Measurements from ENCODE around the gene PRKAG2.
A peak's percentile ranks its signal among the peaks of the same experiment; 100 is the strongest.

PRKAG2 gene

DNA sequence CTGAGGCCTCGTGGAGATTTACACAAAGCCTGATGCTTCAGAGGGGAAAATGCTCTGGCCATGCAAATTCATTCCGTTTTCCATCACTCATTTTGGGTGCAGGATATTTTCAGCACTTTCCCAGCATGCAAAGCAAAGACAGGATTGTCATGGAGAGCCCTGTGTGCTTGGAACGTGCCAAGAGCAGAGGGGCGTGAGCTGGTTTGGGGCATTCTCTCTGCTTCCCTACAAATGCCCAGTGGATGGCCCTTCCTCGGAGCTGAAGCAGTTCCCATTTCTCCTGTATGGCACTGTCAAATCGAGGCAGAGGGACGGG, 164.1 kb downstream of the PRKAG2 start:
- no peak overlapping the region for H3K4me3 Mint-ChIP-seq
- DNase-seq = no peak
- ATAC-seq = no peak
- H3K27me3 Mint-ChIP-seq = no peaks in the 10 kb centered on the region
- H3K9me3 Mint-ChIP-seq = no peaks in the 10 kb centered on the region
- H3K4me1 Mint-ChIP-seq = peaks cover 14% of the 10 kb centered on the region
- H3K27ac Mint-ChIP-seq = no peak overlapping the region

DNA sequence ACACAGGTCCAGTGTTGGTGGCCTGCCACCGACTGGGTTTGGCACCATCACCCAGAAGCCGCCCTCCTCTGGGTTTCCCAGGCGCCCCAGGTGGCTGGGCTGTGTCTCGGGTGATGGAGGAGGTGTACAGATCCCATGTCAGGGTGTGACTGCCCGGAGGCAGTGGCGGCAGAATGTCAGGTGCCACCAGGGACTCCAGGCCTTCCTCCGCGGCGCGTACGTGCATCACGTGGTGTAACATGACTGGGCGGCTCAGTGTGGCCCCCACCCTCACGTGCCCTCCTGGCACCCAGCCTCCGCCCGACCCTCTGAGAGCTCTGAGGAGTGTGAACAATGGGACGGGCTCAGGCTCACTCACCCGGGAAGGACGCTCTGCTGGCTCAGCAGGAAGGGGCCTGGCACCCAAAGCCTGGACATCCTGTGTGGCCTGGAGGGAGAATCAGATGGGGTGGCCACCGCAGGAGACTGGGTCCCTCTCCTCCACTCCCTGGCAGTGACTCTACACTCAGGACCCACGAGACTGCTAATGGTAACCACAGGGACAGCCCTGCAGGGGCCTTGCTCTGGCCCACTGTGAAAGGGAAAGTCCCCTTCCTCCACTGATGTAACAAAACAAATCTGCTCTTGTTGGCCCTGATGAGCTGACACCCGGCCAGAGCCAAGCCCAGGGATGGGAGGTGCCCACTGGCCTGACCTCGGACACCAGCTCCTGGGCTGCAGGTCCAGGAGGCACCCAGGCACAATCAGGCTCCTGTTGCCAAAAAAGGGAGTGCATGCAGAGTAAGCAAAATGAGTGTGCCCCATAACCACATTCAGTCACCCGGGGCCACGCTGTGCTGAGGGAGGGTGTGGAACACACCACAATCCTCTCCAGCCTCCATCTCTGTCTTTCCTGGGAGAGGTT, 164.8 kb downstream of the PRKAG2 start:
- peak in 1 of 2 donors; percentile 19 for DNase-seq
- Mint-ChIP-seq H3K4me1 (peaks cover 14% of the 10 kb centered on the region), H3K9me3 (no peaks in the 10 kb centered on the region), H3K27ac (peak overlapping the region in 1 of 2 donors; percentile 34), H3K27me3 (no peaks in the 10 kb centered on the region), H3K4me3 (no peak overlapping the region)
- ATAC-seq = peak; percentile 86

DNA sequence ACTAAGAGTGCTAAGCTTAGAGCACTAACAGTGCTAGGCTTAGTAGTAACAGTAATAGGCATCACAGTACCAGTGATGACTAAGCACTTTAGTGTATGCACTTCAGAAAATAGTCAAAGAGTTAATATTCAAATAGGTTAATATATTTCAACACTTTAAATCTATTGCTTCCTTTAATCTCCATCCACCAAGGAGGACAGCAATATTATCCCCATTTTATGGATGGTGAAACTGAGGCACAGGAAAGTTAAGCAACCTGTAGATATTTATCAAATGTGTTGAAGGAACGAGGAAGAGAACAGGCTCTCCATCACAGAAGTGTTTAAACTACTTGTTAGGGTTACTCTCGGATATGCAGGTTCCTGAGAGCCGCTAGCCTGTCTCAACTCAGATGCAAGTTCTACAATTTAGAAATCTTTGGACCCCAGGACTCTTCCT, 165.5 kb downstream of the PRKAG2 start:
- Mint-ChIP-seq H3K4me3 (no peak overlapping the region), H3K27me3 (no peaks in the 10 kb centered on the region), H3K4me1 (peaks cover 18% of the 10 kb centered on the region), H3K9me3 (no peaks in the 10 kb centered on the region), H3K27ac (no peak overlapping the region)
- no peak for DNase-seq
- no peak for ATAC-seq

DNA sequence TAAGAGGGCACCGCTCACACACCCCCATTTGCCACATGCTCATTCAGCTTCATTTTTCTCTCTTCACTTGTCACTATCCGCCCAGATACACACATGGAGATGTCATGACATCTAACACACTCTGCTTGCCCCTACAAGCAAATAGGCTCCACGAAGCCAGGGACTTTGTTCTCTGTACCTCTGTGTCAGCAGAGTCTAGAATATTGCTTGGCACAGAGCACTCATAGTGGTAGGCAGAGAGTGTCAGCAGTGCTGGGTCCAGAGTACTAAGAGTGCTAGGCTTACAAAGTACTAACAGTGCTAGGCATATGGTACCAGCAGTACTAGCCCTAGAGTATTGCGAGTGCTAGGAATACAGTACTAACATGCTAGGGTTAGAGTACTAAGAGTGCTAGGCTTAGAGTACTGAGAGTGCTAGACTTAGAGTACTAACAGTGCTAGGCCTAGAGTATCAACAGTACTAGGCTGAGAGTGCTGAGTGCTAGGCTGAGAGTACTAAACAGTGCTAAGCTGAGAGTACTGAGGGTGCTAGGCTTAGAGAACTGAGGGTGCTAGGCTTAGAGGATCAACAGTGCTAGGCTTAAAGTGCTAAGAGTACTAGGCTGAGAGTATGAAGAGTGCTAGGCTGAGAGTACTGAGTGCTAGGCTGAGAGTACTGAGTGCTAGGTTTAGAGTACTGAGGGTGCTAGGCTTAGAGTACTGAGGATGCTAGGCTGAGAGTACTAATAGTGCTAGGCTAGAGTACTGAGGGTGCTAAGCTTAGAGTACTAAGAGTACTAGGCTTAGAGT, 166.1 kb downstream of the PRKAG2 start:
- Mint-ChIP-seq H3K27me3 (no peaks in the 10 kb centered on the region), H3K4me3 (no peak overlapping the region), H3K9me3 (no peaks in the 10 kb centered on the region), H3K4me1 (peaks cover 24% of the 10 kb centered on the region), H3K27ac (no peak overlapping the region)
- no peak for ATAC-seq
- DNase-seq = no peak

DNA sequence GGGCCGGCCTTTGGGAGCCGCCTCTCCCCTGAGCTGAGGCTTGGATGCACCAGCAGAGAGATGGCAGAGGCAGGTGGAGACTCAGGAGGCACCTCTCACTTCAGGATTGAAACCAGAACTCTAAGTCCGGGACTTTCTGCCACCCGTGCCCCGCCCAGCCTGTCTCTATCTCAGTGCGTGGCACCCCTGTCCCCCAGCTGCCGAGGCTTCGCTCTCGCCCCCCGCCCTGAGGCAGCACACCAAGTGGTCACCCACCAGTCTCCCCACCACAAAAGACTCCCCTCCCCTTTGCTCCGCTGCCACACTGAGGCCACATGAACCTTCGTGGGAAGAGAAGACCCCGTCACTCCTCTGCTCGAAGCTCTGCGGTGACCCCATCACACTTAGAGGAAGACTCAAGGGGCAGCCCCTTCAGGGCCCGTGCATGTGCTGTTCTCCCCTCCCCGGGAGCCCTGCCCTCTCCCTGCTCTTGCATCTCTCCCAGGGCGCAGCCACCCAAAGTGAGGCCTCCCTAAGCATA, 166.7 kb downstream of the PRKAG2 start:
- H3K9me3 Mint-ChIP-seq = no peaks in the 10 kb centered on the region

DNA sequence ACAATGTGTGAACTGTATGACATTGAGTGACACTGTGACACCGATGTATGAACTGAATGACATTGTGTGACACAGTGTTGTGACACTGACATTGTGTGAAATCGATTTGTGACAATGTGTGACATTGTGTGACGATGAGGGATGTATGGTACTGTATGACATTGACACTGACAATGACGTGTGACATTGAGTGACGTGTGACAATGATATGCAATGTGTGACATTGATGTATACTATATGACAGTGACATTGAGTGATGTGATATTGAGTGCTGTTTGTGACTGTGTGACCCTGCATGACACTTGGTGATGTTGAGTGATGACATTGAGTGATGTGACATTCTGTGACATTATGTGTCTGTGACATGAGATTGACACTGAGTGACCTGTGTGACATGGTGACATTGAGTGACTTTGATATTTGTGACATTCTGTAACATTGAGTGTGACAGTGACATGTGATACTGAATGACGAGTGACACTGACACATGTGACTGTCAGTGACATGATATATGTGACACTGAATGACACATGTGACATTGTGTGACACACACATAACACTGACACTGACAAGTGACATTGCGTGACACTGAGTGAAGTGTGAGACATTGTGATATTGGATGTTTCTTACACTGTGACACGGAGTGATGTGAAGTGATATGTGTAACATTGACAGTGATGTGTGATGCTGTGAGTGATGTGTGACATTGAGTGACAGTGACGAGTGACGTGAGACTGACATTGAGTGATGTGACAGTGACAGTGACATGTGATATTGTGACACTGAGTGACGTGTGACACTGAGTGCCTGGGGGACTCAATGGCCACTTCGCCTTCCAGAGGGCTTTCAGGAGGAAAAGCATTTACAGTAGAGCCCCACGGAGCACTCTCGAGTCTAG, 167.5 kb downstream of the PRKAG2 start:
- no peak for ATAC-seq
- H3K4me1 Mint-ChIP-seq = peaks cover 30% of the 10 kb centered on the region
- no peaks in the 10 kb centered on the region for H3K27me3 Mint-ChIP-seq
- no peak overlapping the region for H3K27ac Mint-ChIP-seq
- H3K9me3 Mint-ChIP-seq = no peaks in the 10 kb centered on the region
- H3K4me3 Mint-ChIP-seq = no peak overlapping the region
- no peak for DNase-seq

More for the DNA sequence above, 166.7 kb downstream of the PRKAG2 start:
- ATAC-seq = no peak
- no peak overlapping the region for H3K4me3 Mint-ChIP-seq
- H3K27me3 Mint-ChIP-seq = no peaks in the 10 kb centered on the region
- no peak overlapping the region for H3K27ac Mint-ChIP-seq
- no peak for DNase-seq
- H3K4me1 Mint-ChIP-seq = peaks cover 30% of the 10 kb centered on the region

DNA sequence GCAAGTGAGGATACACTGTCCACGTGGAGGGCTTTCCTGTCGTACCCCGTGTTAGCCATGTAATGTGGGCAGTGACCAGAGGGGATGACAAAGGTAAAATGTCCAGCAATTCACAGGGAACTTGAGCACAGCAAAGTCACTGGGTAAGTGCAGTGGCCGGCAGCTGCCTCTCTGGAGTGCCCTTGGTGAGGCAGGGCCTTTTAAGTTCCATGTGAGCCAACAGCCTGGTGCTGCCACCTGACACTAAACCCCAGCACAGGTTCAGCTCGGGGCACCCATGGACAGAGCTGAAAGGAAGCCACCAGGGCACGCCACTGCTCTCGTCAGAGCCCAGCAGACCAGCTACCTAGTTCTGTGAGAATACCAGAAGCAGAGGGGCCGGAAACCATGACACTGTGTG, 168.3 kb downstream of the PRKAG2 start:
- DNase-seq = no peak
- Mint-ChIP-seq H3K27me3 (no peaks in the 10 kb centered on the region), H3K4me1 (peaks cover 30% of the 10 kb centered on the region), H3K9me3 (no peaks in the 10 kb centered on the region), H3K4me3 (no peak overlapping the region), H3K27ac (no peak overlapping the region)
- no peak for ATAC-seq

DNA sequence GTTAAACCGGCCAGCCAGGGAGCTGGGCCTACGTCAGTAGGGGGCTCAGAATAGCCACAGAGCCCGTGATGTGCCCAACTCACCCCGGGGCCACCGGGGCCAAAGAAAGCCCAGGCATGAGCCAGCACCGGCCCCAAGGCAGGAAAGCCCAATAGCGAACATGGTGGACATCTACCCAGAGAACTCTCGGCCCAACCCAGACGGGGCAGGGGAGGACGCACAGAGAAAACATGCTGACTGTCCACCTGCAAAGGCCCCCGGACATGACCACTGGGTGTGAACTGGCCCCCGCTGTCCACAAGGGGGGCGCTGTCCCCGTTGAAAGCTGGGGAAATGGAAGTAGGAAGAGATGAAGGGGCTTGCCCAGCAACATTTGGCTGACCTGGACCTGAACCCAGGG, 169.2 kb downstream of the PRKAG2 start:
- DNase-seq (no peak), ATAC-seq (no peak)
- Mint-ChIP-seq H3K27ac (no peak overlapping the region), H3K9me3 (no peaks in the 10 kb centered on the region), H3K4me1 (peaks cover 27% of the 10 kb centered on the region), H3K27me3 (no peaks in the 10 kb centered on the region), H3K4me3 (no peak overlapping the region)

DNA sequence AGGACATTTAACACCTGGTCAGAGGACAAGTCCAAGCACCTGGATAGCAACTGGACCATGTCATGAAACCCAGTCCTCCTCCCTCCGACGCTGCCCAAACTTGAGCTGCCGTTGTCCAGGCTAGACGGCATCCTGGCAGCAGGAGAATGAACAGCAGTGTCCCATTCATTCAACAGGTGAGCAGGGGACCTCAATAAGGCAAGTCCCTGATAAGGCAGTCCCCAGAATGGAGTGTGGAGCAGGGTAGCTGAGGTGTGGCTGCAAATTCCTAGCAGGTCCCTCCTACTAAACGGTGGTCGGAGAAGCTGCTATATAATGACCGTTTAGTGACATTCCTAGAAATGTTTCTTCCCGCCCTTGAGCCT, 169.8 kb downstream of the PRKAG2 start:
- no peak for DNase-seq
- Mint-ChIP-seq H3K9me3 (no peaks in the 10 kb centered on the region), H3K4me1 (peaks cover 20% of the 10 kb centered on the region), H3K27me3 (no peaks in the 10 kb centered on the region), H3K4me3 (no peak overlapping the region), H3K27ac (no peak overlapping the region)
- no peak for ATAC-seq

DNA sequence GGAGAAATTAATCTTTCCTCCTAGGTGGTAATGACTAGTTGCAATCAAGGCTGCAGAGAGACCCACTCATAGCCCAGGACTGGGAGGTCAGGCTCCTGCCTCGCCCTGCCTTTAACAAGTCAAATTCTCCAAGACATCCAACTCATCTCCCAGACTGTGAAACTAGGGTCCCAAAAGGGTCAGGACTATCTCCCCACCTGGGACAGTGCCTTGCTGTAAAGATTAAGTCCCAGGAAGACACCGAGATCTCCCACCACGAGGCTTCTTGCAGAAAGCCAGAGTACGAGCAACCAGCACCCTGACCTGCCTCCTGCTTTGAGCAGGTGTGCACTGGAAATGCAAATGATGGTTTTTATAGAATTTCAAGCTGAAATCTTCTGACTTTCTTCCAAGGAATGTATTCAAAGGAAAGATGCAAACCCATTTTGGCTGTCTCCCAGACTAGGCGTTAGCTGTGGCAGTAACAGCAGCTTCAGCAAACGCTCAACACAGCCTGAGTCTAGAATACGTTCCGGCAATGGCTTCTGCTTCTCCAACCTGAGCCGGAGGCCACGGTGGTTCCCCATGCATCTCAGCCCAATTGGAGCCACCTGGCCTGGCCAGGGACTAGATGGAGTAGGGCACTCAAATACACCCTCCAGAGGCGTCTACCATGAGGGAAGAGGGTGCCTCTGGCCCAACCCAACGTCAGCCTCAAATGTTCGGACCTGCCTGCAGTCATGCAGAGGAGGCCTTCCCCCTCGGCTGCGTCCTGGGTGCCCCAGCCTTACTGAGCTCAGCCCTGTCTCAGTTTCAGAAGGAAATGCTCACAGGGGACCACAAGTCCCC, 170.4 kb downstream of the PRKAG2 start:
- Mint-ChIP-seq H3K4me1 (peaks cover 16% of the 10 kb centered on the region), H3K9me3 (no peaks in the 10 kb centered on the region), H3K4me3 (no peak overlapping the region), H3K27ac (no peak overlapping the region), H3K27me3 (no peaks in the 10 kb centered on the region)
- no peak for ATAC-seq
- no peak for DNase-seq

DNA sequence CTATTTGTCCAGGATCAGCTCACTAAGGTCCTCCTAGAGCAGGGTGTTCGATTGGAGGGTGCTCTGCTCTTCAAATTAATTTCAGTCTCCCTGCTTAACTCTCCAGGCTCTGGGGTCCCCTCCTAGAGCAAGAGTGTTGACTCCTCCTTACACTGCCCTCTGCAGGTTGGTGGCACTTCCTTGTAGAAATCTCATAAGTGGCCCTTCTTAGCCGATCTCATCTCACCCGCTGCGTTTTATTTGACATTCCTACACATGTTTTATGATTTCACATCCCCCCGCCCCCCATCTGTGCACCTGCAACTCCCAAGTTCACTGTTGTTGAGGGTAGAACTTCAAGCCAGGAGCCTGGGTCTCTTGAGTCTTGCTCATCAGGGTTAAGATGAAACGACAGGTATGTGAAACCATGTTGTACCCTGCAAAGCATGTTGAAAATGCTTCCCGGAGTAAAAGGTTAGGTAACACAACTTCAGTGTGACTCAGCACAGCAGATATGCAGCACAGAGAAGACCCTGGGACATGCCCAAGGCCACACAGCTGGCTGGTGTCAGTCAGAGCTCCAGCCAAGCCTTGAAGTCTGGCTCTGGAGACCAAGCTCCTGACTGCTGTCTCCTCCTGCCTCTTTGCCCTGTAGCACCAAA, 171.2 kb downstream of the PRKAG2 start:
- no peaks in the 10 kb centered on the region for H3K27me3 Mint-ChIP-seq
- H3K9me3 Mint-ChIP-seq = no peaks in the 10 kb centered on the region
- peaks cover 16% of the 10 kb centered on the region for H3K4me1 Mint-ChIP-seq
- DNase-seq (peak; percentile 13 to 19), ATAC-seq (peak; percentile 76)
- H3K27ac Mint-ChIP-seq = no peak overlapping the region
- H3K4me3 Mint-ChIP-seq = no peak overlapping the region

DNA sequence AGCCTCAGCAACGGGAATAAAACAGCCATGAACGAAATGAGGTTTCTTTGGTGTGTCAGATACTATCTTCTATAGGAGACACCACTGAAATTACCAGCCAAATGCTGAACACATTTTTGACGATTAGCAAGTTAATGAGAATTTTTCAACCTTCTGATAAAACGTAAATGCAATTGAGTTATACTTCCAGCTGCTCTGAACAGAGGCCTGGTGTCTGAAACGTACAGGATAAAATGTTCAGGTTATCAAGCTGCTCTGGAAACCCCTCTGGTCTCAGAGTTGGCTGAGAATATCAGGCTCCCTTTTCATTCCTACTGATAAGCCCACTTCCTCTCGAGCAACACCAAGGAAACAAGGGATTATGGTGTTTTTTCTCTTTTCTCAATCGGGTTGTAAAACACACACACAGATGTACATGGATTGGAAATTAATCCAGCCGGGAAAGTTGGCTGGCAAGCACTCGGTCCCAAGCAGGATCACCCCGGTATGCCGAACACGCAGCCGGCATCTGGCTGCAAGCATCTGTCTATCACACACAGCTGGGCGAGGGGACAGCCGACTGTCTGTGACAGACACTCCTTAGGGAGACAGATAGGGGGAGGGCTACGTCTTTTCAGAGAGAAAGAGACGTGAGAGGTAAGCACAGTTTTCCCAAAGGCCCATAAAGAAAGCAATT, 171.8 kb downstream of the PRKAG2 start:
- H3K27ac Mint-ChIP-seq = peak overlapping the region in 1 of 2 donors; percentile 84
- DNase-seq (no peak), ATAC-seq (no peak)
- no peaks in the 10 kb centered on the region for H3K27me3 Mint-ChIP-seq
- H3K4me1 Mint-ChIP-seq = peaks cover 16% of the 10 kb centered on the region
- no peaks in the 10 kb centered on the region for H3K9me3 Mint-ChIP-seq
- no peak overlapping the region for H3K4me3 Mint-ChIP-seq

DNA sequence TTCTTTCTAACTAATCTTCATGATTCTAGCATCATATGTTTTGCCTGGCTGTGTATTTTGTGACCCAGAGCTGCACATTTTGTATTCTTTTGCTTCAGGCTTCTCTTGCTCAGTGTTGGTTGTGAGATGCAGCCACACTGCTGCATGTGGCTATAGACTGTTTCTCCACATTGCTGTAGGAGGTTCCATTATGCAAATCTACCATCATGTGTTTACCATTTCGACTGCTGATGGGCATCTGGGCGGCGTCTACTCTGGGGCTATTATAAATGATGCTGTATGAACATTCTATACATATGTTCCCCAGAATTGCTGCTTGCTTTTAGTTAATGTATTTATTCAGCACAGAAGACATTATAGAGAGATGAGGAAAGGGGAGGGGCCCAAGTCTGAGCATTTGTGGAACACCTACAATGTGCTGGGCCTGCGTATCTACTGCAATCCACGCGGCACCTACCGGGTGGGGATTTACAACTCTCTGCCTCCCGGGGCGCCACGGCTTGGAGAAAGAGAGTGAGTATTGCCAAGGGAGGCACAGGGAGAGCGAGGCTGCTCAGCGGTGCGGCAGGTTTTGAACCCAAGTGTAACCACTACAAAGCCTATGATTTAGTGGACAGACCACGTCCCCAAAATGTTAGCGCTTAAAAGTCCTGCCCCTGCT, 172.5 kb downstream of the PRKAG2 start:
- no peak for ATAC-seq
- no peak for DNase-seq
- no peaks in the 10 kb centered on the region for H3K27me3 Mint-ChIP-seq
- no peak overlapping the region for H3K27ac Mint-ChIP-seq
- H3K4me3 Mint-ChIP-seq = no peak overlapping the region
- H3K4me1 Mint-ChIP-seq = peaks cover 16% of the 10 kb centered on the region
- H3K9me3 Mint-ChIP-seq = no peaks in the 10 kb centered on the region

Data from stimulated activated naive CD8-positive, alpha-beta T cell treated with anti-CD3 and anti-CD28 coated beads, Interleukin-15, amount 100 ng/mL, for 72 hours (primary cell).